Chondrocyte (in vitro differentiated cells): Measurements from ENCODE around the gene PRDM15. TPM values are rescaled to one million over a fixed set of nuclear protein-coding genes. Genes with fewer than 3 reads are reported as not detected.

Experiments used
- DNase-seq: peaks from one replicate; pipeline ENCODE4 v3.0.0; 2021; ENCODE audit warnings: mixed read lengths, low spot score
- H3K27ac Mint-ChIP-seq: one replicate; pipeline ENCODE4 v1.8.0; 2021; ENCODE audit warnings: mild to moderate bottlenecking, moderate library complexity, mixed read lengths; ENCODE audit not compliant: unreplicated experiment
- H3K27me3 Mint-ChIP-seq: 2 replicates; pipeline ENCODE4 v1.8.0; 2021; ENCODE audit warnings: low read depth, mixed read lengths
- H3K36me3 Mint-ChIP-seq: 2 replicates; pipeline ENCODE4 v1.8.0; 2021; ENCODE audit warnings: low read depth, mixed read lengths
- H3K4me1 Mint-ChIP-seq: 2 replicates; pipeline ENCODE4 v1.8.0; 2021; ENCODE audit warnings: low read depth, mild to moderate bottlenecking, mixed read lengths
- H3K4me3 Mint-ChIP-seq: one replicate; pipeline ENCODE4 v1.8.0; 2021; ENCODE audit warnings: mild to moderate bottlenecking, moderate library complexity, mixed read lengths; ENCODE audit not compliant: unreplicated experiment
- H3K9me3 Mint-ChIP-seq: 2 replicates; pipeline ENCODE4 v1.8.0; 2021; ENCODE audit warnings: low read depth, mixed read lengths
- CTCF ChIP-seq: fragments of 200-600 bp; sonication (generic); IDR thresholded peaks from 2 replicates; pipeline ENCODE4 v1.5.0; 2021; ENCODE audit warnings: antibody characterized with exemption, mild to moderate bottlenecking, moderate library complexity
- total RNA-seq: library from RNA; stranded (reverse); gene quantifications from 3 replicates; pipeline ENCODE4 v1.2.1, GENCODE V29; 2021

Gene PRDM15
- total RNA-seq, 1 donor from 2014 or later: 4.9 TPM

- DNase-seq: no peak
- no peaks in the 10 kb centered on the region for H3K9me3 Mint-ChIP-seq
- peaks cover 7% of the 10 kb centered on the region for H3K4me1 Mint-ChIP-seq
- H3K27ac Mint-ChIP-seq: no peak overlapping the region
- no peaks in the 10 kb centered on the region for H3K27me3 Mint-ChIP-seq
- H3K4me3 Mint-ChIP-seq: no peak overlapping the region
- no peak for TF ChIP-seq CTCF
- H3K36me3 Mint-ChIP-seq: peaks cover 7% of the 10 kb centered on the region
Observed at GRCh38 chr21:41885341-41886024, 6.3 kb upstream of the PRDM15 start.

- Mint-ChIP-seq H3K4me3 (no peak overlapping the region), H3K36me3 (peaks cover 7% of the 10 kb centered on the region), H3K27ac (no peak overlapping the region), H3K4me1 (peaks cover 12% of the 10 kb centered on the region), H3K9me3 (no peaks in the 10 kb centered on the region), H3K27me3 (no peaks in the 10 kb centered on the region)
- no peak for TF ChIP-seq CTCF
- DNase-seq: no peak
Observed at GRCh38 chr21:41884501-41885030, 5.4 kb upstream of the PRDM15 start.

- peaks cover 4% of the 10 kb centered on the region for H3K36me3 Mint-ChIP-seq
- DNase-seq: no peak
- no peak overlapping the region for H3K4me3 Mint-ChIP-seq
- H3K4me1 Mint-ChIP-seq: peaks cover 6% of the 10 kb centered on the region
- H3K27ac Mint-ChIP-seq: no peak overlapping the region
- no peaks in the 10 kb centered on the region for H3K9me3 Mint-ChIP-seq
- no peaks in the 10 kb centered on the region for H3K27me3 Mint-ChIP-seq
- no peak for TF ChIP-seq CTCF
Observed at GRCh38 chr21:41883582-41883981, 4.4 kb upstream of the PRDM15 start.

DNA sequence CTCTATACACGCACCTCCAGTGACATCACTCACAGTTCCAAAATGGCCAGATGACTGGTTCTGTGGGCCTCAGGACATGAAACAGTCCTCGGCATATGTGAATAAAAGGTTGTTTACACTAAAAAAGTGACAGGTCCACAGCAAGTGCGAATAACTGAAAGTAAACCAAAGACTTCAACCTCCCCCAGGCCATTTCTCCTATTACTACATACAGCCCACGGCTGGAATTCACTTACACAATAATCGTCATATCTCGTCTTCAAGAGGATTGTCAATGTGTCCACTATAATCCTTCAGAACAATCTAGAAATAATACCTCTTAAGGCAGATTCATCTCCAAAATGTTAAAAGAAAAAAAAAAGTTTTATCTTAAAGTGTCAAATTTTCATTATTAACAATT lies 1.9 kb upstream of the PRDM15 start:
- Mint-ChIP-seq H3K36me3 (no peaks in the 10 kb centered on the region), H3K9me3 (no peaks in the 10 kb centered on the region), H3K4me3 (no peak overlapping the region), H3K27ac (peak overlapping the region; percentile 41), H3K4me1 (peaks cover 18% of the 10 kb centered on the region), H3K27me3 (no peaks in the 10 kb centered on the region)
- no peak for DNase-seq
- no peak for TF ChIP-seq CTCF

DNA sequence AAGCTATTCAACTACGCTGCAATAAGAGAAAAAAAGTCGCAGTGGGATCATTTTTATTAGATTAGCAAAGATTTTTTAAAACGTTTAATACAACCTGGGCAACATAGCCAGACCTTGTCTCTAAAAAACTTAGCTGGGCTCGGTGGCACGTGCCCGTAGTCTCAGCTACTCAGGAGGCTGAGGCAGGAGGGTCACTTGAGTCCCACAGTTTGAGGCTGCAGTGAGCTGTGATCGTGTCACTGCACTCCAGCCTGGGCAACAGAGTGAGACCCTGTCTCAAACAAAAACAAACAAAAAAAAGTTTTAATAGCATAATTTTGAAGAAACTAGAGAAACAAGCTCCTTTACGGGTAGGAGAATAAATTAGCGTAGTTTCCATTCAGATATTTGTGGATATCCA lies 1.0 kb upstream of the PRDM15 start:
- Mint-ChIP-seq H3K27ac (peak overlapping the region; percentile 95), H3K27me3 (no peaks in the 10 kb centered on the region), H3K9me3 (no peaks in the 10 kb centered on the region), H3K4me1 (peaks cover 18% of the 10 kb centered on the region), H3K4me3 (no peak overlapping the region), H3K36me3 (no peaks in the 10 kb centered on the region)
- no peak for TF ChIP-seq CTCF
- no peak for DNase-seq
